ENCODE results near the gene UROC1. TPM values are rescaled to one million over a fixed set of nuclear protein-coding genes. Genes with fewer than 3 reads are reported as not detected.

UROC1 gene
- total and polyA plus RNA-seq, 9 of the 15 experiments (the other 6 are each of a cell fraction or from before 2014, with no cell fraction given) = not detected

DNA sequence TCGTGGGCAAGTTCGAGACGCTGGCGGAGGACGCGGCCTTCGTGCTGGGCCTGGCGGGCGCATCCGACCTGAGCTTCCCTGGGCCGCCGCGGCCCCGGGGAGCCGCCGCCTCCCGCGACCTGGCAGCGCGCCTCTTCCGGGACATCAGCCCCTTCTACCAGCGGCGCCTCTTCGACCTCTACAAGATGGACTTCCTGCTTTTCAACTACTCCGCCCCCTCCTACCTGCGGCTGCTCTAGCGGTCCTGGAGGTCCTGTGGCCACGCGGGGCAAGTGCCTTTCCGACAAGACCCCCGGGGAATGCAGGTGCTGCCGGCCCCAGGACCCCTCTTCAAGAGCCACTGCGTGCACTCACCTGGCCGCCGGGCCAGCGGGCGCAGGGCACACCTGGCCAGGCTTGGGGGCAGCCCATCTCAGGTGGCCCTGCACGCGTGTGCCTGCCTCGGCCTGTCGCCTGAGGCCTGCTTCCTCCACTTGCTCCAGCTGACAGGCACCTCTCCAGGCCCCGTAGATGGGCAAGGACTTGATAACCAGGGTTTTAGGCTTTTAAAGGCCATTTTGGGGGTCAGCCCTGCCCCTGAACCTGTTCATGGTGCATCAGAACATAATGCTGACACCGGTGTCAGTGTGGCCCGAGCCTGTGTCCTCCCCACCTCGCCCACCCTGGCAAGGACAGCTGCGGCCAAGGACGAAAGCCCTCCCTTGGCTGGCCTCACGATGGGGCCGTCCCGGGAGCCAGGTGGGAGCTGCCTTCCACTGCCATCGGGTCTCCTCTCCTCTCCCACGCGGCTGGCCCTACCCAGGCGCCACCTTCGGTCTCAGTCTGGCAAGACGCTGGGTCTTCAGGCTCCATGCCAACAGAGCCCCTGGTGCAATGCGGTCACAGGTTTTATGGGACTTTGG, 25.0 kb upstream of the UROC1 start:
- no TSS peak for BruUV-seq (replicated peaks)

More for the DNA sequence above, 25.0 kb upstream of the UROC1 start:
- H3K9me3 ChIP-seq (replicated peaks; ENCODE audit: control insufficient read depth, insufficient read depth, low read depth, low read length) = peaks cover 2% of the 10 kb centered on the region
- no peak overlapping the region for H3K4me2 ChIP-seq (ENCODE audit: insufficient read depth, low read length)
- FAIRE-seq (no peak), DNase-seq (ENCODE audit: extremely low read depth in 1 of 4, low spot score in 3 of 4) (no peak), ATAC-seq (no peak)
- no peak overlapping the region for H3K27ac ChIP-seq (ENCODE audit: extremely low read depth, low read depth, low read length)
- in situ Hi-C loops (cut with MboI) (no loop called here), intact Hi-C loops (cut with micrococcal nuclease) (no loop called here)
- H4K20me1 ChIP-seq (replicated peaks; ENCODE audit: control insufficient read depth, insufficient read depth, low read length) = no peaks in the 10 kb centered on the region
- peaks cover 0 to 17% of the 10 kb centered on the region in 2 experiments; a peak in 3 of 5 replicates for H3K27me3 ChIP-seq (ENCODE audit: control insufficient read depth in 2 of 2, insufficient read depth in 2 of 2, low read length in 2 of 2)
- 84% methylated on average over 17 of the region's 57 CpGs for WGBS (ENCODE audit: insufficient coverage, low coverage, missing lambda C conversion rate)
- H3K9me1 ChIP-seq (ENCODE audit: control insufficient read depth, insufficient read depth, low read length) = no peaks in the 10 kb centered on the region
- H2AFZ ChIP-seq (ENCODE audit: low read depth, low read length) = no peak overlapping the region
- peaks cover 14 to 20% of the 10 kb centered on the region in 2 experiments for H3K4me1 ChIP-seq (replicated peaks in 1 of 2; ENCODE audit: control insufficient read depth in 2 of 2, insufficient read depth in 2 of 2, low read length in 2 of 2)
- H3K79me2 ChIP-seq (ENCODE audit: control insufficient read depth, insufficient read depth, low read length) = no peaks in the 10 kb centered on the region
- H3K9ac ChIP-seq (ENCODE audit: insufficient read depth in 1 of 2, low read depth in 2 of 2, low read length in 2 of 2) = no peak overlapping the region
- ChIA-PET POLR2A (no interaction called here), CTCF (ENCODE audit: low intra/inter-chr PET ratio) (no interaction called here)
- no peaks in the 10 kb centered on the region for H3K36me3 ChIP-seq (ENCODE audit: control insufficient read depth, insufficient read depth, low read length)
- TF ChIP-seq, protein P1, sequence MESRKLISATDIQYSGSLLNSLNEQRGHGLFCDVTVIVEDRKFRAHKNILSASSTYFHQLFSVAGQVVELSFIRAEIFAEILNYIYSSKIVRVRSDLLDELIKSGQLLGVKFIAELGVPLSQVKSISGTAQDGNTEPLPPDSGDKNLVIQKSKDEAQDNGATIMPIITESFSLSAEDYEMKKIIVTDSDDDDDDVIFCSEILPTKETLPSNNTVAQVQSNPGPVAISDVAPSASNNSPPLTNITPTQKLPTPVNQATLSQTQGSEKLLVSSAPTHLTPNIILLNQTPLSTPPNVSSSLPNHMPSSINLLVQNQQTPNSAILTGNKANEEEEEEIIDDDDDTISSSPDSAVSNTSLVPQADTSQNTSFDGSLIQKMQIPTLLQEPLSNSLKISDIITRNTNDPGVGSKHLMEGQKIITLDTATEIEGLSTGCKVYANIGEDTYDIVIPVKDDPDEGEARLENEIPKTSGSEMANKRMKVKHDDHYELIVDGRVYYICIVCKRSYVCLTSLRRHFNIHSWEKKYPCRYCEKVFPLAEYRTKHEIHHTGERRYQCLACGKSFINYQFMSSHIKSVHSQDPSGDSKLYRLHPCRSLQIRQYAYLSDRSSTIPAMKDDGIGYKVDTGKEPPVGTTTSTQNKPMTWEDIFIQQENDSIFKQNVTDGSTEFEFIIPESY (CRISPR knock-in tag; IDR thresholded peaks at IDR 0.05) = peak; percentile 46; the same call in 1 of the 2 replicates
- TF ChIP-seq, protein P2, sequence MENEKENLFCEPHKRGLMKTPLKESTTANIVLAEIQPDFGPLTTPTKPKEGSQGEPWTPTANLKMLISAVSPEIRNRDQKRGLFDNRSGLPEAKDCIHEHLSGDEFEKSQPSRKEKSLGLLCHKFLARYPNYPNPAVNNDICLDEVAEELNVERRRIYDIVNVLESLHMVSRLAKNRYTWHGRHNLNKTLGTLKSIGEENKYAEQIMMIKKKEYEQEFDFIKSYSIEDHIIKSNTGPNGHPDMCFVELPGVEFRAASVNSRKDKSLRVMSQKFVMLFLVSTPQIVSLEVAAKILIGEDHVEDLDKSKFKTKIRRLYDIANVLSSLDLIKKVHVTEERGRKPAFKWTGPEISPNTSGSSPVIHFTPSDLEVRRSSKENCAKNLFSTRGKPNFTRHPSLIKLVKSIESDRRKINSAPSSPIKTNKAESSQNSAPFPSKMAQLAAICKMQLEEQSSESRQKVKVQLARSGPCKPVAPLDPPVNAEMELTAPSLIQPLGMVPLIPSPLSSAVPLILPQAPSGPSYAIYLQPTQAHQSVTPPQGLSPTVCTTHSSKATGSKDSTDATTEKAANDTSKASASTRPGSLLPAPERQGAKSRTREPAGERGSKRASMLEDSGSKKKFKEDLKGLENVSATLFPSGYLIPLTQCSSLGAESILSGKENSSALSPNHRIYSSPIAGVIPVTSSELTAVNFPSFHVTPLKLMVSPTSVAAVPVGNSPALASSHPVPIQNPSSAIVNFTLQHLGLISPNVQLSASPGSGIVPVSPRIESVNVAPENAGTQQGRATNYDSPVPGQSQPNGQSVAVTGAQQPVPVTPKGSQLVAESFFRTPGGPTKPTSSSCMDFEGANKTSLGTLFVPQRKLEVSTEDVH (IDR thresholded peaks at IDR 0.05; ENCODE audit: low read depth, partially characterized antibody) = no peak
- TF ChIP-seq, protein P3, sequence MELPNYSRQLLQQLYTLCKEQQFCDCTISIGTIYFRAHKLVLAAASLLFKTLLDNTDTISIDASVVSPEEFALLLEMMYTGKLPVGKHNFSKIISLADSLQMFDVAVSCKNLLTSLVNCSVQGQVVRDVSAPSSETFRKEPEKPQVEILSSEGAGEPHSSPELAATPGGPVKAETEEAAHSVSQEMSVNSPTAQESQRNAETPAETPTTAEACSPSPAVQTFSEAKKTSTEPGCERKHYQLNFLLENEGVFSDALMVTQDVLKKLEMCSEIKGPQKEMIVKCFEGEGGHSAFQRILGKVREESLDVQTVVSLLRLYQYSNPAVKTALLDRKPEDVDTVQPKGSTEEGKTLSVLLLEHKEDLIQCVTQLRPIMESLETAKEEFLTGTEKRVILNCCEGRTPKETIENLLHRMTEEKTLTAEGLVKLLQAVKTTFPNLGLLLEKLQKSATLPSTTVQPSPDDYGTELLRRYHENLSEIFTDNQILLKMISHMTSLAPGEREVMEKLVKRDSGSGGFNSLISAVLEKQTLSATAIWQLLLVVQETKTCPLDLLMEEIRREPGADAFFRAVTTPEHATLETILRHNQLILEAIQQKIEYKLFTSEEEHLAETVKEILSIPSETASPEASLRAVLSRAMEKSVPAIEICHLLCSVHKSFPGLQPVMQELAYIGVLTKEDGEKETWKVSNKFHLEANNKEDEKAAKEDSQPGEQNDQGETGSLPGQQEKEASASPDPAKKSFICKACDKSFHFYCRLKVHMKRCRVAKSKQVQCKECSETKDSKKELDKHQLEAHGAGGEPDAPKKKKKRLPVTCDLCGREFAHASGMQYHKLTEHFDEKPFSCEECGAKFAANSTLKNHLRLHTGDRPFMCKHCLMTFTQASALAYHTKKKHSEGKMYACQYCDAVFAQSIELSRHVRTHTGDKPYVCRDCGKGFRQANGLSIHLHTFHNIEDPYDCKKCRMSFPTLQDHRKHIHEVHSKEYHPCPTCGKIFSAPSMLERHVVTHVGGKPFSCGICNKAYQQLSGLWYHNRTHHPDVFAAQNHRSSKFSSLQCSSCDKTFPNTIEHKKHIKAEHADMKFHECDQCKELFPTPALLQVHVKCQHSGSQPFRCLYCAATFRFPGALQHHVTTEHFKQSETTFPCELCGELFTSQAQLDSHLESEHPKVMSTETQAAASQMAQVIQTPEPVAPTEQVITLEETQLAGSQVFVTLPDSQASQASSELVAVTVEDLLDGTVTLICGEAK (IDR thresholded peaks at IDR 0.05) = no peak
- TF ChIP-seq, protein P3 (CRISPR knock-in tag; IDR thresholded peaks at IDR 0.05) = no peak
- TF ChIP-seq ZNF184 (CRISPR knock-in tag; IDR thresholded peaks at IDR 0.05) = no peak
- no peak for TF ChIP-seq RBFOX2 (IDR thresholded peaks at IDR 0.05; ENCODE audit: low read depth, low read length)
- no peak overlapping the region for H3K4me3 ChIP-seq
